Panc1 (cell line): ENCODE data around the gene MCM9.

ENCODE experiments used
- POLR2AphosphoS5 ChIP-seq: IDR thresholded peaks from 2 replicates; pipeline ENCODE4 v1.6.1; 2012; ENCODE audit warnings: mild to moderate bottlenecking, low read depth, low read length, moderate library complexity
- TCF7L2 ChIP-seq: IDR thresholded peaks from 2 replicates; pipeline ENCODE4 v1.6.1; 2011; ENCODE audit warnings: mild to moderate bottlenecking, low read depth, low read length, inconsistent platforms
- TF ChIP-seq, protein P1 (sequence below): fragments of 450-650 bp; IDR thresholded peaks from 2 replicates; pipeline ENCODE4 v1.5.1; 2017; ENCODE audit warnings: mild to moderate bottlenecking
- TF ChIP-seq, protein P2 (sequence below), 2 experiments: IDR thresholded peaks; 2 replicates each; pipeline ENCODE4 v1.6.1; 2011 to 2012; ENCODE audit warnings: low read depth in 2 of 2, control low read depth in 1 of 2, low read length in 1 of 2, mild to moderate bottlenecking in 1 of 2, moderate library complexity in 1 of 2; ENCODE audit not compliant: insufficient read depth in 1 of 2

DNA sequence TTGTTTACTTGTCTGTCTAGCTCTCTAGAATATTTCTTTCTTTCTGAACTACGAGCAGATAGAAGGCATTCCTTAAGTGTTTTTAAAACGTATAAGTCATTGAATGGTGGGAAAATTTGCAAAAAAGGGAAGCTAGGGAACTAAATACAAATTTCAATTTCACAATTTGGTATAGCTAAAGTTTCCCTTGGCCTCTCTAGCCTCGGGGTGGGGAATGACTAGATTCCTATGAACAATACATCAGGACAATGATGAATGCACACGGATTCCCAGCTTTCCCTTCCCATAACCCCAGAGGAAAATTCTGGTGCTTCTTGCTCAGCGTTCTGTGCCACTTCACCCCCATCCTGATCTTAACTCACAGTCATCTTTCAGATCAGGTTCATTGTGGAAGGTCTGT is 154.3 kb downstream of the MCM9 start:
- TF ChIP-seq, protein P1, sequence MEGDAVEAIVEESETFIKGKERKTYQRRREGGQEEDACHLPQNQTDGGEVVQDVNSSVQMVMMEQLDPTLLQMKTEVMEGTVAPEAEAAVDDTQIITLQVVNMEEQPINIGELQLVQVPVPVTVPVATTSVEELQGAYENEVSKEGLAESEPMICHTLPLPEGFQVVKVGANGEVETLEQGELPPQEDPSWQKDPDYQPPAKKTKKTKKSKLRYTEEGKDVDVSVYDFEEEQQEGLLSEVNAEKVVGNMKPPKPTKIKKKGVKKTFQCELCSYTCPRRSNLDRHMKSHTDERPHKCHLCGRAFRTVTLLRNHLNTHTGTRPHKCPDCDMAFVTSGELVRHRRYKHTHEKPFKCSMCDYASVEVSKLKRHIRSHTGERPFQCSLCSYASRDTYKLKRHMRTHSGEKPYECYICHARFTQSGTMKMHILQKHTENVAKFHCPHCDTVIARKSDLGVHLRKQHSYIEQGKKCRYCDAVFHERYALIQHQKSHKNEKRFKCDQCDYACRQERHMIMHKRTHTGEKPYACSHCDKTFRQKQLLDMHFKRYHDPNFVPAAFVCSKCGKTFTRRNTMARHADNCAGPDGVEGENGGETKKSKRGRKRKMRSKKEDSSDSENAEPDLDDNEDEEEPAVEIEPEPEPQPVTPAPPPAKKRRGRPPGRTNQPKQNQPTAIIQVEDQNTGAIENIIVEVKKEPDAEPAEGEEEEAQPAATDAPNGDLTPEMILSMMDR = no peak
- no peak for TF ChIP-seq POLR2AphosphoS5
- no peak for TF ChIP-seq TCF7L2
- TF ChIP-seq, protein P2, sequence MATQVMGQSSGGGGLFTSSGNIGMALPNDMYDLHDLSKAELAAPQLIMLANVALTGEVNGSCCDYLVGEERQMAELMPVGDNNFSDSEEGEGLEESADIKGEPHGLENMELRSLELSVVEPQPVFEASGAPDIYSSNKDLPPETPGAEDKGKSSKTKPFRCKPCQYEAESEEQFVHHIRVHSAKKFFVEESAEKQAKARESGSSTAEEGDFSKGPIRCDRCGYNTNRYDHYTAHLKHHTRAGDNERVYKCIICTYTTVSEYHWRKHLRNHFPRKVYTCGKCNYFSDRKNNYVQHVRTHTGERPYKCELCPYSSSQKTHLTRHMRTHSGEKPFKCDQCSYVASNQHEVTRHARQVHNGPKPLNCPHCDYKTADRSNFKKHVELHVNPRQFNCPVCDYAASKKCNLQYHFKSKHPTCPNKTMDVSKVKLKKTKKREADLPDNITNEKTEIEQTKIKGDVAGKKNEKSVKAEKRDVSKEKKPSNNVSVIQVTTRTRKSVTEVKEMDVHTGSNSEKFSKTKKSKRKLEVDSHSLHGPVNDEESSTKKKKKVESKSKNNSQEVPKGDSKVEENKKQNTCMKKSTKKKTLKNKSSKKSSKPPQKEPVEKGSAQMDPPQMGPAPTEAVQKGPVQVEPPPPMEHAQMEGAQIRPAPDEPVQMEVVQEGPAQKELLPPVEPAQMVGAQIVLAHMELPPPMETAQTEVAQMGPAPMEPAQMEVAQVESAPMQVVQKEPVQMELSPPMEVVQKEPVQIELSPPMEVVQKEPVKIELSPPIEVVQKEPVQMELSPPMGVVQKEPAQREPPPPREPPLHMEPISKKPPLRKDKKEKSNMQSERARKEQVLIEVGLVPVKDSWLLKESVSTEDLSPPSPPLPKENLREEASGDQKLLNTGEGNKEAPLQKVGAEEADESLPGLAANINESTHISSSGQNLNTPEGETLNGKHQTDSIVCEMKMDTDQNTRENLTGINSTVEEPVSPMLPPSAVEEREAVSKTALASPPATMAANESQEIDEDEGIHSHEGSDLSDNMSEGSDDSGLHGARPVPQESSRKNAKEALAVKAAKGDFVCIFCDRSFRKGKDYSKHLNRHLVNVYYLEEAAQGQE (IDR thresholded peaks at IDR 0.05; ENCODE audit: insufficient read depth in 1 of 2, low read depth in 2 of 2, low read length in 1 of 2) = no peak
